ENCODE measurements around the gene COL20A1. TPM values are rescaled to one million over a fixed set of nuclear protein-coding genes. Genes with fewer than 3 reads are reported as not detected.

COL20A1 gene
- total and polyA plus RNA-seq, 2 donors (not counting 1 experiment from before 2014, with no cell fraction given): not detected

DNA sequence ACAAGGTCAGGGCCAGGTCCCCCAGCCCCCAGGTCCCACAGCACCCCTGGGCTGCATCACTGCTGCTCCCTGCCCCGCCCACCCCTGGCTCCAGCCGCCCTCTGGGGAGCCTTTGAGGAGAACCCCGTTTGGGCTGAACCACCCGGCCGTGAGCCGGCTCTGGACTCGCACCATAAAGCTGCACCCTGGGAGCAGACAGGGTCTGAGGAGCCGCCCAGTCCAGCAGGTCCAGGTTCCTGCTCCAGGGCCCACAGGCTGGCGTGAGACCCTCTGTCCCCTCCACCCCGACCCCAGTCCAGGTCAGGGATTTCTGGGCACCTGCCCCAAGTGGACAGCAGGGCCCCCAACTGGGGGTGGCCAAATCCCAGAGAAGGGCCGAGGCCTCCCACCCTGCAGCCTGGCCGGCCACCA is 59.8 kb downstream of the COL20A1 start:
- WGBS (ENCODE audit: insufficient coverage): 59% methylated on average over 12 of the region's 12 CpGs
- Histone ChIP-seq H3K4me3 (ENCODE audit: control extremely low read depth in 1 of 5, extremely low read depth in 1 of 5, insufficient read depth in 1 of 5, low read depth in 2 of 5, low read length in 4 of 5) (no peak overlapping the region), H2AFZ (ENCODE audit: insufficient read depth, low read depth, low read length, poor library complexity, severe bottlenecking) (no peak overlapping the region), H3K4me1 (ENCODE audit: control insufficient read depth in 2 of 2, insufficient read depth in 2 of 2, low read length in 2 of 2) (no peaks in the 10 kb centered on the region), H3K27me3 (replicated peaks in 1 of 4; ENCODE audit: control extremely low read depth in 1 of 4, control insufficient read depth in 3 of 4, insufficient read depth in 4 of 4, low read length in 3 of 4) (peaks cover 0 to 5% (median 2%) of the 10 kb centered on the region in 4 experiments), H3K79me2 (ENCODE audit: control insufficient read depth, insufficient read depth, low read length) (no peaks in the 10 kb centered on the region), H3K36me3 (replicated peaks in 1 of 2; ENCODE audit: control extremely low read depth in 1 of 2, control insufficient read depth in 1 of 2, extremely low read depth in 1 of 2, insufficient read depth in 2 of 2, low read length in 1 of 2) (no peaks in the 10 kb centered on the region), H3K9ac (ENCODE audit: low read length) (no peak overlapping the region), H3K9me3 (ENCODE audit: control extremely low read depth in 1 of 3, control insufficient read depth in 2 of 3, insufficient read depth in 1 of 3, low read length in 2 of 3) (peaks cover 0 to 18% (median 0%) of the 10 kb centered on the region in 3 donors), H3K4me2 (replicated peaks; ENCODE audit: low read depth, low read length, poor library complexity, severe bottlenecking) (no peak overlapping the region), H3K27ac (ENCODE audit: low read length in 2 of 2) (no peak overlapping the region), H4K20me1 (ENCODE audit: control insufficient read depth, insufficient read depth, low read length, poor library complexity, severe bottlenecking) (no peaks in the 10 kb centered on the region)
- Mint-ChIP-seq H3K4me3 (no peak overlapping the region), H3K27me3 (no peaks in the 10 kb centered on the region), H3K27ac (no peak overlapping the region), H3K9me3 (ENCODE audit: insufficient read depth) (peaks cover 5% of the 10 kb centered on the region), H3K4me1 (no peaks in the 10 kb centered on the region)
- no peak for DNase-seq
- no peak for ATAC-seq (ENCODE audit: low read depth)
- intact Hi-C loops (cut with micrococcal nuclease): no loop called here
- TF ChIP-seq, protein P1, sequence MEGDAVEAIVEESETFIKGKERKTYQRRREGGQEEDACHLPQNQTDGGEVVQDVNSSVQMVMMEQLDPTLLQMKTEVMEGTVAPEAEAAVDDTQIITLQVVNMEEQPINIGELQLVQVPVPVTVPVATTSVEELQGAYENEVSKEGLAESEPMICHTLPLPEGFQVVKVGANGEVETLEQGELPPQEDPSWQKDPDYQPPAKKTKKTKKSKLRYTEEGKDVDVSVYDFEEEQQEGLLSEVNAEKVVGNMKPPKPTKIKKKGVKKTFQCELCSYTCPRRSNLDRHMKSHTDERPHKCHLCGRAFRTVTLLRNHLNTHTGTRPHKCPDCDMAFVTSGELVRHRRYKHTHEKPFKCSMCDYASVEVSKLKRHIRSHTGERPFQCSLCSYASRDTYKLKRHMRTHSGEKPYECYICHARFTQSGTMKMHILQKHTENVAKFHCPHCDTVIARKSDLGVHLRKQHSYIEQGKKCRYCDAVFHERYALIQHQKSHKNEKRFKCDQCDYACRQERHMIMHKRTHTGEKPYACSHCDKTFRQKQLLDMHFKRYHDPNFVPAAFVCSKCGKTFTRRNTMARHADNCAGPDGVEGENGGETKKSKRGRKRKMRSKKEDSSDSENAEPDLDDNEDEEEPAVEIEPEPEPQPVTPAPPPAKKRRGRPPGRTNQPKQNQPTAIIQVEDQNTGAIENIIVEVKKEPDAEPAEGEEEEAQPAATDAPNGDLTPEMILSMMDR (IDR thresholded peaks at IDR 0.05): no peak
- TF ChIP-seq EZH2 (IDR thresholded peaks at IDR 0.05; ENCODE audit: borderline replicate concordance, insufficient read depth, low read depth, low read length, poor library complexity, severe bottlenecking): no peak
- ChIA-PET CTCF (no interaction called here), POLR2A (no interaction called here)

DNA sequence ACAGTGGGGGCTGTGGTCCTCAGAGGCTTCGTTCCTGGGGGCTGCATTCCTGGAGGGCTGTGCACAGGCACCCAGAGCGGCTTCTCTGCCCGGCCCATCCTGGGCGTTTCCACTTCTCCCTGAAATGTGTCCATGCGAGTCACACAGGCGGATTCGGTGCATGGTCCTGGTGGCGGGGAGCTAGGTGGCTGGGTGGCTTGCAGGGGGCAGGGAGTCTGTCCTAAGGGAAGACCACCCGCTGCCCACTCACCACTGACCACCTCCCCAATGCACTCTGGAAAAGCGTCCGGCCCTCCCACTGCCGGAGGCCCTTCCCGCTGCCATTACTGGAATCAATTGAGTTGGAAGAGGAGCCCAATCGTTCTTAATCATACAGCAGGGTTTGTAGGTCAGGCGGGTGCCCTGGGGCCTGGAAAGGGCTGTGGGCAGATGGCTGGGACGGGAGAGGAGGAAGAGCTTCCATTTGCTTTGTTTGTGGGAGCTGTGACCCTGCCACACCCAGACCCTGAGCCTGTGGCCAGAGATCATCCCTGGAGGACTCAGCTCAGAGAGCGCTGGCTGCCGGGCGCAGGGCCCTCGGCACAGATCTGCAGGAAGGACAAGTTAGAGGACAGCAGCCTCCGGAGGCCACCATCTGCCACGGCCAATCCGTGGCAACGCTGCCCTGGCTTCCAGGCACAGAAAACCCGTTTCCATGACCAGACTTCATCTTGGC is 61.8 kb downstream of the COL20A1 start:
- Histone ChIP-seq H3K9me3 (ENCODE audit: control extremely low read depth in 1 of 3, control insufficient read depth in 2 of 3, insufficient read depth in 1 of 3, low read length in 2 of 3) (peaks cover 0 to 24% (median 0%) of the 10 kb centered on the region in 3 donors), H3K79me2 (ENCODE audit: control insufficient read depth, insufficient read depth, low read length) (no peaks in the 10 kb centered on the region), H3K36me3 (replicated peaks in 1 of 2; ENCODE audit: control extremely low read depth in 1 of 2, control insufficient read depth in 1 of 2, extremely low read depth in 1 of 2, insufficient read depth in 2 of 2, low read length in 1 of 2) (no peaks in the 10 kb centered on the region), H3K27ac (ENCODE audit: low read length in 2 of 2) (no peak overlapping the region), H3K4me1 (ENCODE audit: control insufficient read depth in 2 of 2, insufficient read depth in 2 of 2, low read length in 2 of 2) (no peaks in the 10 kb centered on the region), H3K9ac (ENCODE audit: low read length) (no peak overlapping the region), H2AFZ (ENCODE audit: insufficient read depth, low read depth, low read length, poor library complexity, severe bottlenecking) (no peak overlapping the region), H3K4me2 (replicated peaks; ENCODE audit: low read depth, low read length, poor library complexity, severe bottlenecking) (no peak overlapping the region), H3K4me3 (ENCODE audit: control extremely low read depth in 1 of 5, extremely low read depth in 1 of 5, insufficient read depth in 1 of 5, low read depth in 2 of 5, low read length in 4 of 5) (no peak overlapping the region), H4K20me1 (ENCODE audit: control insufficient read depth, insufficient read depth, low read length, poor library complexity, severe bottlenecking) (no peaks in the 10 kb centered on the region), H3K27me3 (replicated peaks in 1 of 4; ENCODE audit: control extremely low read depth in 1 of 4, control insufficient read depth in 3 of 4, insufficient read depth in 4 of 4, low read length in 3 of 4) (peaks cover 0 to 18% (median 3%) of the 10 kb centered on the region in 4 experiments)
- H3K4me1 Mint-ChIP-seq: no peaks in the 10 kb centered on the region
- POLR2A ChIA-PET: no interaction called here
- no peak overlapping the region for H3K4me3 Mint-ChIP-seq
- CTCF ChIA-PET: no interaction called here
- intact Hi-C loops (cut with micrococcal nuclease): no loop called here
- H3K9me3 Mint-ChIP-seq (ENCODE audit: insufficient read depth): peaks cover 5% of the 10 kb centered on the region
- peaks cover 5% of the 10 kb centered on the region for H3K27me3 Mint-ChIP-seq
- ATAC-seq (ENCODE audit: low read depth) (no peak), DNase-seq (no peak)
- 89% methylated on average over 20 of the region's 25 CpGs for WGBS (ENCODE audit: insufficient coverage)
- no peak for TF ChIP-seq EZH2 (IDR thresholded peaks at IDR 0.05; ENCODE audit: borderline replicate concordance, insufficient read depth, low read depth, low read length, poor library complexity, severe bottlenecking)
- TF ChIP-seq, protein P1 (IDR thresholded peaks at IDR 0.05): no peak
- H3K27ac Mint-ChIP-seq: no peak overlapping the region

Data from B cell (primary cell).